ENCODE data around the gene GPR75. TPM values are rescaled to one million over a fixed set of nuclear protein-coding genes. Genes with fewer than 3 reads are reported as not detected.
A peak's percentile ranks its signal among the peaks of the same experiment; 100 is the strongest.
"Not testable (repeated sequence)": the region's sequence is repeated elsewhere in the genome, so short reads cannot be mapped to it uniquely, and the experiment has no call there.

The GPR75 gene
- total RNA-seq, 2 donors from 2014 or later: 1.1 to 3.2 TPM

GRCh38 chr2:53867773-53868172 lies 8.0 kb upstream of the GPR75 start:
- no peak overlapping the region for H3K4me3 Mint-ChIP-seq
- no peak for ATAC-seq (replicated peaks)
- H3K4me1 Mint-ChIP-seq: no peaks in the 10 kb centered on the region
- H3K27me3 Mint-ChIP-seq: no peaks in the 10 kb centered on the region
- no peaks in the 10 kb centered on the region for H3K9me3 Mint-ChIP-seq
- peaks cover 68% of the 10 kb centered on the region for H3K36me3 Mint-ChIP-seq (ENCODE audit: low read depth)
- H3K27ac Mint-ChIP-seq: no peak overlapping the region

GRCh38 chr2:53867169-53867568 lies 7.4 kb upstream of the GPR75 start:
- ATAC-seq (replicated peaks): no peak
- Mint-ChIP-seq H3K9me3 (no peaks in the 10 kb centered on the region), H3K36me3 (ENCODE audit: low read depth) (peaks cover 65% of the 10 kb centered on the region), H3K27ac (no peak overlapping the region), H3K4me1 (no peaks in the 10 kb centered on the region), H3K27me3 (no peaks in the 10 kb centered on the region), H3K4me3 (no peak overlapping the region)

GRCh38 chr2:53865962-53866361 lies 6.2 kb upstream of the GPR75 start:
- Mint-ChIP-seq H3K4me3 (no peak overlapping the region), H3K27ac (no peak overlapping the region), H3K36me3 (ENCODE audit: low read depth) (peaks cover 71% of the 10 kb centered on the region), H3K4me1 (no peaks in the 10 kb centered on the region), H3K27me3 (no peaks in the 10 kb centered on the region), H3K9me3 (no peaks in the 10 kb centered on the region)
- ATAC-seq (replicated peaks): no peak

- no peaks in the 10 kb centered on the region for H3K27me3 Mint-ChIP-seq
- H3K27ac Mint-ChIP-seq: no peak overlapping the region
- H3K4me1 Mint-ChIP-seq: no peaks in the 10 kb centered on the region
- peaks cover 76% of the 10 kb centered on the region for H3K36me3 Mint-ChIP-seq (ENCODE audit: low read depth)
- no peak for ATAC-seq (replicated peaks)
- no peaks in the 10 kb centered on the region for H3K9me3 Mint-ChIP-seq
- H3K4me3 Mint-ChIP-seq: no peak overlapping the region
Observed at GRCh38 chr2:53865264-53865663, 5.5 kb upstream of the GPR75 start.

- Mint-ChIP-seq H3K4me3 (no peak overlapping the region), H3K9me3 (no peaks in the 10 kb centered on the region), H3K4me1 (no peaks in the 10 kb centered on the region), H3K27ac (no peak overlapping the region), H3K36me3 (ENCODE audit: low read depth) (peaks cover 62% of the 10 kb centered on the region), H3K27me3 (no peaks in the 10 kb centered on the region)
- ATAC-seq (replicated peaks): no peak
Observed at GRCh38 chr2:53863538-53864227, 3.9 kb upstream of the GPR75 start.

GRCh38 chr2:53861824-53862223 lies 2.1 kb upstream of the GPR75 start:
- H3K27ac Mint-ChIP-seq: no peak overlapping the region
- peaks cover 48% of the 10 kb centered on the region for H3K36me3 Mint-ChIP-seq (ENCODE audit: low read depth)
- no peaks in the 10 kb centered on the region for H3K4me1 Mint-ChIP-seq
- ATAC-seq (replicated peaks): no peak
- no peak overlapping the region for H3K4me3 Mint-ChIP-seq
- H3K27me3 Mint-ChIP-seq: no peaks in the 10 kb centered on the region
- no peaks in the 10 kb centered on the region for H3K9me3 Mint-ChIP-seq

- no peaks in the 10 kb centered on the region for H3K27me3 Mint-ChIP-seq
- H3K36me3 Mint-ChIP-seq (ENCODE audit: low read depth): peaks cover 27% of the 10 kb centered on the region
- H3K9me3 Mint-ChIP-seq: no peaks in the 10 kb centered on the region
- no peaks in the 10 kb centered on the region for H3K4me1 Mint-ChIP-seq
- no peak overlapping the region for H3K4me3 Mint-ChIP-seq
- no peak overlapping the region for H3K27ac Mint-ChIP-seq
- ATAC-seq (replicated peaks): no peak
Observed at GRCh38 chr2:53856272-53856671, 3.5 kb downstream of the GPR75 start.

GRCh38 chr2:53854678-53855077 lies 5.1 kb downstream of the GPR75 start:
- no peaks in the 10 kb centered on the region for H3K4me1 Mint-ChIP-seq
- no peak for ATAC-seq (replicated peaks)

GRCh38 chr2:53852532-53852931 lies 7.2 kb downstream of the GPR75 start:
- H3K4me3 Mint-ChIP-seq: no peak overlapping the region

More at GRCh38 chr2:53854678-53855077, 5.1 kb downstream of the GPR75 start:
- Mint-ChIP-seq H3K9me3 (no peaks in the 10 kb centered on the region), H3K27ac (peak overlapping the region; percentile 18), H3K27me3 (no peaks in the 10 kb centered on the region), H3K4me3 (no peak overlapping the region), H3K36me3 (ENCODE audit: low read depth) (peaks cover 16% of the 10 kb centered on the region)

GRCh38 chr2:53851052-53851757 lies 8.6 kb downstream of the GPR75 start:
- not testable (repeated sequence) for H3K27ac Mint-ChIP-seq; H3K4me3 Mint-ChIP-seq; H3K4me1 Mint-ChIP-seq; ATAC-seq (replicated peaks); H3K9me3 Mint-ChIP-seq; H3K27me3 Mint-ChIP-seq
- H3K36me3 Mint-ChIP-seq (ENCODE audit: low read depth): peaks cover 16% of the 10 kb centered on the region

More at GRCh38 chr2:53852532-53852931, 7.2 kb downstream of the GPR75 start:
- H3K9me3 Mint-ChIP-seq: no peaks in the 10 kb centered on the region
- peaks cover 16% of the 10 kb centered on the region for H3K36me3 Mint-ChIP-seq (ENCODE audit: low read depth)
- no peaks in the 10 kb centered on the region for H3K4me1 Mint-ChIP-seq
- no peaks in the 10 kb centered on the region for H3K27me3 Mint-ChIP-seq
- no peak overlapping the region for H3K27ac Mint-ChIP-seq
- ATAC-seq (replicated peaks): no peak

GRCh38 chr2:53848062-53848461 lies 11.7 kb downstream of the GPR75 start:
- Mint-ChIP-seq H3K27me3 (no peaks in the 10 kb centered on the region), H3K4me1 (no peaks in the 10 kb centered on the region), H3K9me3 (no peaks in the 10 kb centered on the region), H3K27ac (no peak overlapping the region), H3K4me3 (no peak overlapping the region), H3K36me3 (ENCODE audit: low read depth) (no peaks in the 10 kb centered on the region)
- ATAC-seq (replicated peaks): no peak

GRCh38 chr2:53843595-53843994 lies 16.2 kb downstream of the GPR75 start:
- Mint-ChIP-seq H3K27me3 (no peaks in the 10 kb centered on the region), H3K4me1 (no peaks in the 10 kb centered on the region), H3K4me3 (no peak overlapping the region), H3K36me3 (ENCODE audit: low read depth) (no peaks in the 10 kb centered on the region), H3K9me3 (no peaks in the 10 kb centered on the region), H3K27ac (no peak overlapping the region)
- ATAC-seq (replicated peaks): no peak

- Mint-ChIP-seq H3K4me3 (no peak overlapping the region), H3K27ac (no peak overlapping the region), H3K27me3 (no peaks in the 10 kb centered on the region), H3K4me1 (no peaks in the 10 kb centered on the region), H3K9me3 (no peaks in the 10 kb centered on the region), H3K36me3 (ENCODE audit: low read depth) (no peaks in the 10 kb centered on the region)
- ATAC-seq (replicated peaks): no peak
Observed at GRCh38 chr2:53842891-53843290, 16.9 kb downstream of the GPR75 start.

- H3K27me3 Mint-ChIP-seq; H3K9me3 Mint-ChIP-seq; ATAC-seq (replicated peaks); H3K4me1 Mint-ChIP-seq; H3K36me3 Mint-ChIP-seq (ENCODE audit: low read depth); H3K27ac Mint-ChIP-seq; H3K4me3 Mint-ChIP-seq: not testable (repeated sequence)
Observed at GRCh38 chr2:53841651-53842050, 18.1 kb downstream of the GPR75 start.

- H3K4me3 Mint-ChIP-seq: no peak overlapping the region
- H3K4me1 Mint-ChIP-seq: no peaks in the 10 kb centered on the region
- no peaks in the 10 kb centered on the region for H3K36me3 Mint-ChIP-seq (ENCODE audit: low read depth)
- H3K27me3 Mint-ChIP-seq: no peaks in the 10 kb centered on the region
- H3K27ac Mint-ChIP-seq: no peak overlapping the region
- no peak for ATAC-seq (replicated peaks)
- H3K9me3 Mint-ChIP-seq: no peaks in the 10 kb centered on the region
Observed at GRCh38 chr2:53840580-53840979, 19.2 kb downstream of the GPR75 start.
